ENCODE results near the gene SNX20.

Gene SNX20

DNA sequence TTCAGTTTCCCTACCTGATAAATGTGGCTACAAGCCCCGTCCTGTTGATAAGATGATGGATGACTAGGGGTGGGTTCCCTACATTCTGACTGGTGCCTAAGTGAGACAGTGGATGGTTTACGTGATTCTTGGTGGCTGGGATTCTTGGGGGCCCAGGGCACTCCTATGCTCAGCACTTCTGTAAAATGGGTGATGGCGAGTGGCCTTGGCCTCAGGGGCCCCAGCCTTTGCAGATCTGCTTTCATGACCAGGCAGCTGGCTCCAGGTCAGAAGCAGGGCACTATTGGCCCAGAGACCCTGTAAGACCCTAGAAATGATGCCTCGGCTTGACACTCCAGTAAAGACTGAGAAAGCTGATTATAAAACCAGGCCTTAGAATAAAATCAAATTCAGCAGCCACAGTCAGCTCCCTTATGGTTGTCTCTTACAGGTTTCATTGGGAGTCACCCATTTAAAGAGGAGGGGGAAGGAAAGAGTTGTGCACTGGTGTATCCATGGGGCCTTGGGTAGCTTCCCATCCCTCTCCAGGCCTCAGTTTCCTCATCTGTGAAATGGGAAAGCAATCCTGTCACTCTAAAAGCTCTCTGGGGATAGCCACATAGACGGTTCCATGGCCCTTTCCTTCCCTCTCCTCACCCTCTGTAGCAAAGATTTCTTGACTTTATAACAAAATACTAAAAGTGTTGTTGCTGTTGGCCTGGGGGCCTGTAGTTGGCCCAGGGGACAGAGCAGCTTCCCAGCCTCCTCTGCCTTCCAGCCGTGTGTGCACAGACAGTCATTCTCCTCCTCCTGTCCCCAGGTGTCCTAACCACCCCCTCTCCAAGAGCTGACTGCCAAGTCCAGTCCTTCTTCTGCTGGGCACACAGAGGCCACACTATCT lies 1.2 kb downstream of the SNX20 start:
- DNase-seq (ENCODE audit: low spot score) = no peak

DNA sequence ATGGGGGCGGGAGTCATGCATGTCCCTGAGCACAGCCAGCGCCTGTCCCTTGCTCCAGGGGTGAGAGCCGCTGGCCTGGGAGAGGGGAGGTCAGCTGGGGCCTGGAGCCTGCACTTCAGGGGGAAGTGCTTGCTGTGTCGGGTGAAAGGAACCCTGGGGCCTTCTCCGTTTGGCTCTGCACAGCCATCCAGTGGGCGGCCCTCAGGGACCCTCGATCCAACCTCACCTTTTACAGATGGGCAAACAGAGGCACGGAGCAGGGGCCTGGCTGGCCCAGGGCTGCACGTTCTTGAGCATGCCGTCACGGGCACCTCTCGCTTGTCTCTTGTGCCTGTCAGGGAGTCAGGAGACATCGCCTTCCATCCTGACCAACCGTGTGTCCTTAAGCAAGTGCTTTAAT lies 1.8 kb downstream of the SNX20 start:
- no peak for DNase-seq (ENCODE audit: low spot score)

- DNase-seq (ENCODE audit: low spot score) = no peak
Measured at GRCh38 chr16:50678531-50678930, 2.6 kb downstream of the SNX20 start.

DNA sequence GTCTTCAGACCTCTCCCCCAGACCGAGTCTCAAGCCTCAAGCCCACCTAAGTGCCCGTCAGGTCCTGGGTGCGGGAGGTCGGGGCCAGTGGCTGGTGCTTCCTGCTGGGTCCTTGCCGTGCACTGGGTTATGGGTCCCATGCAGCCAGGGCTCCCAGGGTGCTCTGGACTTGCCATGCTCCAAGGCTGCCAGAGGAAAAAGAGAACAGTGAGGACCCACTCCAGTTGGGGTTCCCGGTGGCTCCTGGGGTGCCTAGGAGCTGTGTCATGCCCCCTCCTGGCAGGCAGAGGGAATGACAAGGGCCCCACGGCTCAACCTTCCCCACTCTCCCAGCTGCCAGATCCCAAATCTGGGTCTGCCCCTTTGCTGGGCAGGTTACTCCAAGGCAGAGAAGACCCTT lies 3.8 kb downstream of the SNX20 start:
- no peak for DNase-seq (ENCODE audit: low spot score)

- no peak for DNase-seq (ENCODE audit: low spot score)
Measured at GRCh38 chr16:50676684-50677225, 4.4 kb downstream of the SNX20 start.

DNA sequence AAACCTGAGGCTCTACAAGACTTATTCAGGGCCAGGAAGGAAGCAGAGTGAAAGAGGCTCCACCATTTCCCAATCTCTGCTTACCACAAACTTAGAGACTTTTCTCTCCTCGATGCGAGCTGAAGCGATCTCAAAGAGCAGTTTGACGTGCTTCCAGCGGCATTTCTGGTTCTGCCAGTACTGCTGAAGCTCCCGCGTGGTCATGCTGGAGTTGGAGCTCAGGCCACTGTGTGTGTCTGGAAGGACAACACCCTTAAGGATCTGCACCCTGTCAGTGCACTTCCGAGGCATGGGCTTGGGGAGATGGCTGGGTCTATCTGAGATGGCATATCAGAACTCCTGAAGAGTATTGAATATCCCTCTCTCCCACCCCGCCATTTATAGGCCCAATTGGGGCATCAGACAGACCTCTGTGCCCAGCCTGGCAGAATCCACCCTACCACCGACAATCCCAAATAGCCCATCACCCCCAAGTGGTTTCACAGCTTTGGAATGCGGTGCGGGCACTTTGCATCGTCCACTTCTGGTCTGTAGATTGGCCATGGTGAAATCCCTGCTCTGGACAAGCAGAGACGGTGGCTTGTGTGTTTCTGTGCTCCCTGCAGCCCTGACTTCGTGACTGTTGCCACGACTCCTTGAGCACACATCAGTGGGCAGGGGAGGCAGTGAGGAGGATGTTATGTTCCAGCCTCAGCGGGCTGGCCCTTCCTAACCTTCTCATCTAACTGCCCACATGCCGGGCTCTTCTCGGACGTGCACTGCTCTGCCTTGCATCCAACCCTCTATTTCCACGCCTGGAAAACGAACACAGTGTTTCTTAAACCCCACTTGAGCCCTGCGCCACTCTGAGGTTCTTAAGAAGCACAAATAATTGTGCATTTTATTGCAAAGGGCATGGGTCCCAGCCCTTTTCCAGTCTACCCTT lies 5.2 kb downstream of the SNX20 start:
- DNase-seq (ENCODE audit: low spot score) = no peak

- no peak for DNase-seq (ENCODE audit: low spot score)
Measured at GRCh38 chr16:50674831-50675230, 6.3 kb downstream of the SNX20 start.

- DNase-seq (ENCODE audit: low spot score) = no peak
Measured at GRCh38 chr16:50673496-50674275, 7.4 kb downstream of the SNX20 start.

DNA sequence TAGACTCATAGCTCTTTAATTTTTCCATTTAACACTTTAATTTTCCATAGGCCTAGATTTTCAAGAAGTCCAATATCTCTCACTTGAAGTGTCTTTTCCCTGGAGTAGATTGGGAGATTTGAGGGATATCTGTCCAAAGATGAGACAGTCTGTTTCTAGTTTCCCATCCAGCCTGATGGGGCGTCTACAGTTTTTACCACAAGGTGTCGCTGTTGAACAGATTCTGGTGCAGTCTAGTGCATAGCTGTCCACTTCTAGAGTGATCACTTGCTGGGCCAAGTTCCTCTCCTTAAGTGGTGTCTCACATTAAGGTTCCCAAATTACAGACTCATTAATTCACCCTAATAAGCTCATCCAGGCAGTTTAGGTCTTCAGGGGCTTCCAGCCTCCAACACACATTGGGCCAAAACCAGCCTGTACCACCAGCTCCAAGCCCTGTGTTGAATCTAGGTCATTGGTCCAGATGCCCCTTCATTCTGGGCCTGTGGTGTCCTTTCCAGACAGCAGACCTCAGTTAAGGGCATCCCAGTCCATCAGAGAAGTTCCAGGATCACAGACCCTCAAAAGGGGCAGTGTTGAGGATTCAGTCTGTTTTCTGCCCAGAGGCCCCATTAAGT lies 9.4 kb downstream of the SNX20 start:
- peak; percentile 13 for DNase-seq (ENCODE audit: low spot score)

- DNase-seq (ENCODE audit: low spot score) = no peak
Measured at GRCh38 chr16:50670476-50670875, 10.6 kb downstream of the SNX20 start.

- no peak for DNase-seq (ENCODE audit: low spot score)
Measured at GRCh38 chr16:50669741-50670140, 11.4 kb downstream of the SNX20 start.

DNA sequence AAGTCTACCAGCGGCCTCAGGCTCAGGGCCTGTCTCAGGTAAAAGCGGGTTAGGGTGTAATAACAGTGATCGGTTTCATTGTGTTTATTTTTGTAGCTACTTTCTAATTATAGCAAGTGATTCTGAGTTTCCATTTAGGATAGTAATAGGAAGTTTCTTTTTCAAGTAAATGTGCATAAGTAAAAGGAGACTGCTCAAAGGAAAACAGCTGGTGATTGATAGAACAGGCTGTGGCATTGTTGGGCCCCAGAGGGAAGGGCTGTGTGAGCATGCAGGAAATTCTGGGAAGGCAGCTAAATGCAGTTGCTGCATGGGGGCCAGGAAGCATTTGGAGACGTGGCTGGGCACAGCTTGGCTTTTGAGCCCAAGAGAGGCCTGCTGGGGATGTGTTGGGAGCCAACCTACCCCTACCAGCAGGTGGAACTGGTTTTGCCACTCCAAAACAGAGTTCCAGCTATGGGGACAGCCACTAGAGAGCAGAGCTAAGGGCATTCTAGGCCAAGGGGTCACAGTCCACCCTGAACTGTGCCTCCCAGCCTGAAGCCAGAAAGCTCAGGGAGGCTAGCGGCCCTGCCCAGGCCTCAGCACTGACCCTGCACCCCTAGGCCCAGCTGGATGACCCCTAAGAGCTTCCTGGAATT lies 12.6 kb downstream of the SNX20 start:
- DNase-seq (ENCODE audit: low spot score) = no peak

DNA sequence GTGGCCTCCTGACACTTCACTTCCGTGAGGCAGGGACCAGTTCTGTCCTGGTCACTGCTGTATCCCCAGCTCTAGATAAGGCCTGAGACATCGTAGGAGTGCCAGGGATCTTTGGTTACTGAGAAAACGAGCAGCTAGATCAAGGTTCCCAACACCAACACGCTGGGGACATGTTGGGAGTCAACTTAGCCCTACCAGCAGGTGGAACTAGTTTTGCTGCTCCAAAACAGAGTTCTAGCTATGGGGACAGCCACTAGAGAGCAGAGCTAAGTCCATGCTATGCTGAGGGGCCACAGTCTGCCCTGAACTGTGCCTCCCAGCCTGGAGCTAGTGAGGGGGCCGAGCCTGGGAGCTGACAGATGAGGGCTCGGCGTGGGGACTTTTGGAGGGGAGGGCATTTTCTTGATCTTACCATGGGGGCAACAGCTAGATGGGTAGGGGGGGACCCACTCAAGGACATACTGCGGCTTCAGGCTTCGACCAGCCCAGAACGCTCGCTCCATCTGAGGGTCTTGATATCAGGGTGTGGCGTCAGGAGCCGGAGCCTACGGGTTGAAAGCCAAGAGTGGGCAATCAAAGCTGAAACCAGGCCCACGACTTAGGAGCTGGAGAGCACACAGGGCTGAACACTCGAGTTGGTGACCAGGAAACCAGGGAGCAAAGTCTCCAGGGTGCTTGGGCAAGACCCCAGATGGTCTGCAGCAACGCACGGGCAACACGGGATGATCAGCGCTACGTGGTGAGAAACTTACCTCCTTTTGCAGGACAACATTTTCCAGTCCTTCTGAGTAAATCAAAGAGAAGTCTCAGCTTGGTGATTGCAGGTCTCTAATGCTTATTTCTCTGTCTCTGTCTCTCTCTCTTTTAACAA lies 13.4 kb downstream of the SNX20 start:
- no peak for DNase-seq (ENCODE audit: low spot score)

DNA sequence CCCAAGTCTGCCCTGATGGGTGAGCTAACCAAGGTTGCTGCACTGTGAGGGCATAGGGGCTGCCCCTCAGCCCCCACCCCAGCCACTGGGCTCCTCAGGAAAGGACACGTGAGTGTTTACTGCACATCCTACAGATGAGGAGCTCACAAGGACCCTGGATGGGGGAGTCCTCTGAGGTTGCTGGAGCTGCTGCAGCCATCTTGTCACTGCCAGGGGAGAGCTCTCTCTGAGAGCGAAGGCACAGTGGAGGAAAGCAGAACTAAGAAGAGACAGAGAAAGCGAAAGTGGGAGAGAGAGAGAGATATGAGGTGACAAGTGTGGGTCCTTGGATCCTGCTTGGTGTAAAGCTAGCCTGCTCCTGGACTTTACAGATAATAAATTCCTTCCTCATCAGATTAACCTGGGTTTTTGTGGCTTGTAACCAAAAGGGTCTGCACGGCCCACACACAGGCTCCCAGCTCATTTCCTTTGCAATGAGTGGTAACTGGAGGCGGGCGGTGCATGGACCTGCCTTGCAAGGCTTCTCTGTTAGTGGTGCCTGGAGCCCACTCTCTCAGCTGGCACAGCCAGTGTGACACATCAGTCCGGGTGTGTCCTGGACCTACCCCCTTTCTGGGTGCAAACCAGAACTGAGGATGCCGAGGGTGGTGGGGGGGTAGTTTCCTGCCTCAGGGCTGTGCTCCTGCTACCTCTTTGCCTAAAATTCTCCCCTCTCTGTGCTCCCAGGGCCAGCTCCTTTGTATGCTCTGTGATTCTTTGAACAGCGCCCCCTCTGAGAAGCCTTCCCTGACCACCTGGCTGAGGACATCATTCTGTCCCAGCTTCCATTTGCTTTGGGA lies 14.2 kb downstream of the SNX20 start:
- no peak for DNase-seq (ENCODE audit: low spot score)

GRCh38 chr16:50665128-50665878 lies 15.8 kb downstream of the SNX20 start:
- DNase-seq (ENCODE audit: low spot score) = peak; percentile 59

DNA sequence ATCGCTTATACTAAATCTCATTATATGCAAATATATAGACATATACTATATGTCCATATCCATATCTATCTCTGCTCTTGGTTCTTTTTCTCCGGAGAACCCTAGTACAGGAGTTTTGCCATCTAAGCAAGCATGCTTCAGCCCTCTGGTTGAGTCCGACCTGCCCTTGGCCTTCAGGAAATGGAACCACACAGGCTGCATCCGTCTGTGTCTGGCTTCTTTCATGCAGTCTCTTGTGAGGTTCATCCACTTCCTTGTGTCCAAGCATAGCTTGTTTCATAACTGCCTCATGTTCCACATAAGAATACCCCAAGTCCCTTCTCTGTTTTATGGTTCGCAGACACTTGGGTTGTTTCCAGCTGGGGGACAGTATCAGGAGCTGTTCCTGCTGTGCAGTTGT lies 16.8 kb downstream of the SNX20 start:
- no peak for DNase-seq (ENCODE audit: low spot score)

DNA sequence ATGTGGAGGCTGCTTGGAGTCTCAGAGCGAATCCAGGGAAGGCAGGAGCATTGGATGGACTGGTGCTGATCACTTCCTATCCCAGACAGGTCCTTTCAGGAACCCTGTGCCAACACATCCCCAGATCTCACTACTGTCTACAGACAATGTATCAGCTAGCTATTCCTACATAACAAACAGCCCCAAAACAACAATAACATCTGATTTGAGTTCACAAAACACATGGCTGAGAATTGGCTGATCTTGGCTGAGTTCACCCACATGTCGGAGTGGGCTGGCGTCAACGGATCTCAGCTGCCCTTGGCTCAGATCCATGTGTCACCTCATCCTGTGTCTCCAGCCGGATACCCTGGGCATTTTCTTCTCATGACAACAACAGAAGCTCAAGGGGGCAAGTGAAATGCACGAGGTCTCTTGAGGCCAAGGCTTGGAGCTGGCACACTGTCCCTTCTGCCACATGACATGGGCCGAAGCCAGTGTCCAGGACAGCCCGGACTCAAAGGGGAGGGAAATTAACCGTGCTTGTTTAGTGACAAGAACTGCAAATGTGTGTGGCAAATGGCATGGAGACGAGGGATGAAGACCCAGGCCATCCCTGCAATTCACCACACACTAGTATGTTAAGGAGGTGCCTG lies 18.7 kb downstream of the SNX20 start:
- DNase-seq (ENCODE audit: low spot score) = no peak

DNA sequence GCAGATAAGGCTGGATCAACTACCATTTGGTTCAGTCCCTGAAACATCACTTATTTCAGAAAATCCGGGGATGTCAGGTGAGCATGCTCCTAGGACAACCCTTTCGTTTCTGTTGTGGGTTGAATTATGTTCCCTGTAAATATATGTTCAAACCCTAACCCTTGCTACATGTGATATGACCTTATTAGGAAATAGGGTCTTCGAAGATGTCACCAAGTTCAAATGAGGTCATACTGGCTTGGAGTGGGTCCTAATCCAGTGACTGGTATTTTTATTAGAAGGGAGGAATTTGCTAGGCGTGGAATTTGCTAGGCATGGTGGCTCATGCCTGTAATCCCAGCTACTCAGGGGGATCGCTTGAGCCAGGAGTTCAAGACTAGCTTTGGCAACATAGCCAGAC lies 21.3 kb downstream of the SNX20 start:
- no peak for DNase-seq (ENCODE audit: low spot score)
